Measurements from ENCODE around the gene HMGCS2. TPM values are rescaled to one million over a fixed set of nuclear protein-coding genes. Genes with fewer than 3 reads are reported as not detected.

Gene HMGCS2
- total RNA-seq, result not detected

DNA sequence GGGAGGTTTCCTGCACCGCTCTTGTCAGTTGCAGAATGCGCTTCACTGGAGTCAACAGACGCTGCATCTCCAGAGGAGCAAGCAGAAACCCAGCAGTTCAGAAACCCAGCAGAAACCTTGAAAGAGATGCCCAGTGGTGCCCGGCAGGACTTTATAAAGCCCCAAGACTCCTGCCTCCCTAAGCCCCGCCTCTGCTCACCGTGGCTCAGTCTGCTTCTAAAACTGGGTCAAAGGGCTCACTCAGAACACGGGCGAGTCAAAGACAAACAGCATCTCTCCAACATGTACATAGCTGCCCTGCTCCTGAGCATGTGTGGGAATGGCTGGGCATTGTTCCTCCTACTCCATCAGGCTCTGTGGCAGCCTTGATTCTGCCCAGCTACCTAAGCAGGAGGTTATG lies at the start of gene HMGCS2:
Gene HMGCS2, minus strand, starts transcription at position 128 of the 400 bp plus-strand sequence. Its CDS starts 61 bp downstream, at position 67.
- ChIA-PET POLR2A (no interaction called here), CTCF (interaction anchor here (1.0 to 1.5 kb wide), 2 partner anchors 24 to 40 kb away, joined by 4 to 5 read pairs; no protein-coding TSS in a partner anchor)
- Mint-ChIP-seq H3K9me3 (no peaks in the 10 kb centered on the region), H3K27me3 (peaks cover 13% of the 10 kb centered on the region), H3K36me3 (no peaks in the 10 kb centered on the region), H3K4me3 (no peak within 1 kb of the TSS), H3K27ac (no peak within 1 kb of the TSS), H3K4me1 (ENCODE audit: low read depth) (no peaks in the 10 kb centered on the region)
- intact Hi-C loops (cut with micrococcal nuclease), result no loop called here
- no peak for DNase-seq

DNA sequence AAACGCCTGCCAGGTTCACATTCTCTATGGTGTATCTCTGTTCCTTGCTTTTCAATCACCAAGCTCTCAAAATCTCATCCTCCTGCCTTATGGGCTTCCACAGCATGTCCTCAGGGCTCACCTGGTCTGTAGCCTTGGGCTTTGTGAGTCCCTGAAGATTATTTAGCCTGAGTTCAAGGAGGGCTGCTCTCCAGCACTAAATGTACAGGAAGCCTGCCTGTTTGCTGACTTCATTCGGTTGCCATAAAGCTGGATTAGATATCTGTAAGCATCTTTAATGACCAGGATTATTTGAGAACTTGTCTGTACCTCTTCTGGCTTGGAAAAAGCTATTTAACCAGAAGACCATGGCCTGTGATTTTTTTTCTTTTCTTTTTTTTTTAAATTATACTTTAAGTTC lies 49.5 kb upstream of the HMGCS2 start:
- intact Hi-C loops (cut with micrococcal nuclease), result no loop called here
- POLR2A ChIA-PET, result no interaction called here
- H3K27ac Mint-ChIP-seq, result no peak overlapping the region
- DNase-seq, result no peak
- no peaks in the 10 kb centered on the region for H3K4me1 Mint-ChIP-seq (ENCODE audit: low read depth)
- H3K36me3 Mint-ChIP-seq, result no peaks in the 10 kb centered on the region
- no peaks in the 10 kb centered on the region for H3K9me3 Mint-ChIP-seq
- no peak overlapping the region for H3K4me3 Mint-ChIP-seq
- H3K27me3 Mint-ChIP-seq, result peaks cover 5% of the 10 kb centered on the region
- CTCF ChIA-PET, result interaction anchor here (1.3 kb wide), 1 partner anchor 9 kb away, joined by 7 read pairs; no protein-coding TSS in a partner anchor

DNA sequence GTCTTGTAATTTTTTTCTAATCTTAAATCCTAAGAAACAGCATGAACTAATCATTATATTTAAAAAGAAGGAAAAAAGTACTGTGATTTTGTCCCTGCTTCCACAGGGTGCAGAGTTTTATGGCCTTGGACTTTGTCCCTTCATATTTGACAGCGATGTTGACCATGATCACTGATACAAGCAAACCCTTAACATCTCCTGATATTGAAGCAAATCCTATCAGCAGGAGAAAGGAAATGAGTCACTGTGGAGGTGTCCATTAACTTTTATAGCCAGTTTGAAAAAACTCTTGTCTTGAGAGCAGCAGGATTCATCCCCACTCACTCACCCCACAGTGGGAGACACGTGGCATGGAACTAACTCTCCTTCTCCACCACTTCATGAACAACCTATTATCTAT lies 47.7 kb upstream of the HMGCS2 start:
- no peaks in the 10 kb centered on the region for H3K36me3 Mint-ChIP-seq
- H3K27ac Mint-ChIP-seq, result no peak overlapping the region
- no peaks in the 10 kb centered on the region for H3K9me3 Mint-ChIP-seq
- H3K27me3 Mint-ChIP-seq, result peaks cover 2% of the 10 kb centered on the region
- intact Hi-C loops (cut with micrococcal nuclease), result no loop called here
- no peak for DNase-seq
- ChIA-PET CTCF (interaction anchor here (1.1 to 1.2 kb wide), 2 partner anchors 71 to 73 kb away, joined by 3 read pairs; no protein-coding TSS in a partner anchor), POLR2A (no interaction called here)
- no peaks in the 10 kb centered on the region for H3K4me1 Mint-ChIP-seq (ENCODE audit: low read depth)
- H3K4me3 Mint-ChIP-seq, result no peak overlapping the region

DNA sequence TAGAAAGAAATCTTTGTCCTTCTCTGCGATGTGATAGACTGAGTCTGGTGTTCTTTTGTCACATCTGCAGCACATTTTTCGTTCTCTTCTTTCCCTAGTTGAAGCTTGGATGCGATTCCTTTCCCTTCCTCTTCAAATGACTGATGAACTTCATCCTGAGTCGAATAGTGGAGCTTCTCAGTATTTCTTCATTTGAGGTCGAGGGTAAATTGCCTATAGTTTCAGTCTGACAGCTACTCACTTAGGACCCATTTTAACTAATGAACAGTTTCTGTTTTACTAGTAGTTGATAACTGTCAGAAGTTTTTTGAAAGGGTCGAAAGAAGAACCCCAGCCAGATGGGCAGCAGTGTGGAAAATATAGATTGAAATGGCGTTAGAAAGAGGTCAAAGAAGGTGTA lies 47.2 kb upstream of the HMGCS2 start:
- POLR2A ChIA-PET, result no interaction called here
- intact Hi-C loops (cut with micrococcal nuclease), result no loop called here
- no peaks in the 10 kb centered on the region for H3K36me3 Mint-ChIP-seq
- DNase-seq, result no peak
- peaks cover 2% of the 10 kb centered on the region for H3K27me3 Mint-ChIP-seq
- no peaks in the 10 kb centered on the region for H3K4me1 Mint-ChIP-seq (ENCODE audit: low read depth)
- H3K27ac Mint-ChIP-seq, result no peak overlapping the region
- H3K9me3 Mint-ChIP-seq, result no peaks in the 10 kb centered on the region
- H3K4me3 Mint-ChIP-seq, result no peak overlapping the region
- CTCF ChIA-PET, result interaction anchor here (0.6 to 1.1 kb wide), 2 partner anchors 12 to 71 kb away, joined by 3 to 4 read pairs; no protein-coding TSS in a partner anchor

DNA sequence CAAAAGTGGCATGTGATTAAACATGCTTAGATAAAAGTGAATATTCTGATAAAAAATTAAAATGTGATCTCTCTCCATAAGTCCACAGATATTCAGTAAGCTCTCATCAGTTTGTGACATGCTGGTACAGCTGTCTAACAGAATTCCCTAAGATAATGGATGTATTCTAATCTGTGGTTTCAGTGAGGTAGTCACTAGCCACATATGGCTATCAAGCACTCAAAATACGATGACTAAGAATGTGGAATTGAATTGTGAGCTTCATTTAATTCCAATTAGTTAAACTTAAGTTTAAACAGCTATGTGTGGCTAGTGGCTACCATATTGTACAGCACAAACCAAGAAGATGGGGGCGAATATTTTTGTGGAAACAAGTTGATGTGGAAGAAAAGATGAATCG lies 46.7 kb upstream of the HMGCS2 start:
- ChIA-PET POLR2A (no interaction called here), CTCF (interaction anchor here (0.6 to 1.1 kb wide), 2 partner anchors 12 to 72 kb away, joined by 3 to 4 read pairs; no protein-coding TSS in a partner anchor)
- Mint-ChIP-seq H3K4me3 (no peak overlapping the region), H3K4me1 (ENCODE audit: low read depth) (no peaks in the 10 kb centered on the region), H3K36me3 (no peaks in the 10 kb centered on the region), H3K27me3 (peaks cover 2% of the 10 kb centered on the region), H3K9me3 (no peaks in the 10 kb centered on the region), H3K27ac (no peak overlapping the region)
- DNase-seq, result no peak
- intact Hi-C loops (cut with micrococcal nuclease), result no loop called here

DNA sequence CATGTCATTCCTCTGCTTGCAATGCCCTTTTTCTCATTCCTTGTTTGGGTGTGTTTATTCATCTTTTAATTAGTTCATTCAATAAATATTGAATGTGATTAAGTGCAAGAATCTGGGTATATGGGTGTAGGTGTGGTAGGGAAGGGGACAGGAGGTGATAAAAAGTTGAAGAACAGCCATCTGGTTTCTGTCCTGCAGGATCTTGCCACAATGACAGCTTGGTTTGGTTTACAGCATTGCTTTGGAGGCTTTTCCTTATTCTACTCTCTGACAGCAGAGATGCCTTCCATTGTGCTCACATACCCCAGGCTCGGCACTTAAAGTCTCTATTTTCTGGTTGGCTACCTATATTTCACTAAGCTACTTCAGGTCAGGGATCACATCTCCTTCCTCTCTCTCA lies 45.6 kb upstream of the HMGCS2 start:
- H3K9me3 Mint-ChIP-seq, result no peaks in the 10 kb centered on the region
- DNase-seq, result no peak
- POLR2A ChIA-PET, result no interaction called here
- H3K4me3 Mint-ChIP-seq, result no peak overlapping the region
- H3K27me3 Mint-ChIP-seq, result peaks cover 2% of the 10 kb centered on the region
- no peaks in the 10 kb centered on the region for H3K36me3 Mint-ChIP-seq
- CTCF ChIA-PET, result no interaction called here
- intact Hi-C loops (cut with micrococcal nuclease), result no loop called here
- H3K4me1 Mint-ChIP-seq (ENCODE audit: low read depth), result peaks cover under 1% of the 10 kb centered on the region
- no peak overlapping the region for H3K27ac Mint-ChIP-seq

DNA sequence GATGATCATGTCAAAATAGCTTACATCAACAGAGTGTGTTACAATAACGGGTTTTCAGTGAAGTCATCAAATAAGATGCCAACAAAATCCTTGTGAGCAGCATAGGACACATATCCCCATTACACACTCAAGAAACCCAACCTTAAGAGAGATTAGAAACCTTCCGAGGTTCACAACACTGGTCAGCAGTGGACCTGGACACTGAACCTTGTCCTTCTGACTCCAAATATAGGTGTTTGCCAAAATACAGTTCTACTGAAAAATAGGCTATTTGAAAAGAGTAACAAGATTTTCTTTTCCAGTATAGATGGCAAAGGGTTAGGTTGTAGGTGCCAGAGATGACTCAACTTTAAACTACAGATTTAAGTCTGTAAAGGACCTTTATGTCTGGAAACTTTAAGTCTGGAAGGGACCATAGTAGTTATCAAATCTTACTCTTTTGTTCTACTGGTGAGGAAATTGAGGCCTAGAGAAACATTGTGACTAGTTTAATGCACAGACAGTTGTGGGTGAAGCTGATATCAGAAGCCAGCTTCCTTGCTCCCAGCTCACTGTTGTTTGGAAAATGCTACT lies 43.4 kb upstream of the HMGCS2 start:
- ChIA-PET CTCF (interaction anchor here (0.7 to 1.5 kb wide), 4 partner anchors 13 to 68 kb away, joined by 3 to 5 read pairs (median 3); no protein-coding TSS in a partner anchor), POLR2A (no interaction called here)
- peaks cover 4% of the 10 kb centered on the region for H3K4me1 Mint-ChIP-seq (ENCODE audit: low read depth)
- H3K4me3 Mint-ChIP-seq, result no peak overlapping the region
- no peak overlapping the region for H3K27ac Mint-ChIP-seq
- H3K27me3 Mint-ChIP-seq, result peaks cover 16% of the 10 kb centered on the region
- intact Hi-C loops (cut with micrococcal nuclease), result no loop called here
- H3K9me3 Mint-ChIP-seq, result no peaks in the 10 kb centered on the region
- DNase-seq, result no peak
- no peaks in the 10 kb centered on the region for H3K36me3 Mint-ChIP-seq

DNA sequence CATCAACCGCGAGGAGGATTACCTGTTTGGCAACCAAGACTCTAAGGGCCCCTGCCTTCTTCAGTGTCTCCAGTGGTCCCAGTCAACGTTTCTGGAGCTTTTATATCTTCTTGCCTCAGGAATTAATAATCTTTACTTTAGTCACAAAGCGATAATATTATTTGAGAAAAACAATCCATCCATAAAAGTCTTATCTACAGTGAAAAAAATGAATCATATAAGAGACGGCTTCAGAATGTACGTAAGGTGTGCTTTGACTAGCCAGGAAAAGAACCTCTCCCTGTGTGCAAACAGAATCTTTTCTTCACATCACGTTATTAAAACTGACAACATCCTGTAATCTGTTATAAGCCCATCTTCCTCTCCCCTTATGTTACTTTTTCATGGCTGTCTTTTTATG lies 42.7 kb upstream of the HMGCS2 start, which contains the start of gene REG4:
Gene REG4, minus strand, starts transcription at position 74 of the 400 bp plus-strand sequence. CDS start 2,691 bp downstream, outside the sequence.
- ChIA-PET POLR2A (no interaction called here), CTCF (interaction anchor here (1.0 to 1.5 kb wide), 2 partner anchors 15 to 67 kb away, joined by 3 to 5 read pairs; no protein-coding TSS in a partner anchor)
- Mint-ChIP-seq H3K4me3 (no peak within 1 kb of the TSS), H3K27me3 (peaks cover 16% of the 10 kb centered on the region), H3K36me3 (no peaks in the 10 kb centered on the region), H3K4me1 (ENCODE audit: low read depth) (peaks cover 4% of the 10 kb centered on the region), H3K9me3 (no peaks in the 10 kb centered on the region), H3K27ac (no peak within 1 kb of the TSS)
- DNase-seq, result no peak
- intact Hi-C loops (cut with micrococcal nuclease), result no loop called here

DNA sequence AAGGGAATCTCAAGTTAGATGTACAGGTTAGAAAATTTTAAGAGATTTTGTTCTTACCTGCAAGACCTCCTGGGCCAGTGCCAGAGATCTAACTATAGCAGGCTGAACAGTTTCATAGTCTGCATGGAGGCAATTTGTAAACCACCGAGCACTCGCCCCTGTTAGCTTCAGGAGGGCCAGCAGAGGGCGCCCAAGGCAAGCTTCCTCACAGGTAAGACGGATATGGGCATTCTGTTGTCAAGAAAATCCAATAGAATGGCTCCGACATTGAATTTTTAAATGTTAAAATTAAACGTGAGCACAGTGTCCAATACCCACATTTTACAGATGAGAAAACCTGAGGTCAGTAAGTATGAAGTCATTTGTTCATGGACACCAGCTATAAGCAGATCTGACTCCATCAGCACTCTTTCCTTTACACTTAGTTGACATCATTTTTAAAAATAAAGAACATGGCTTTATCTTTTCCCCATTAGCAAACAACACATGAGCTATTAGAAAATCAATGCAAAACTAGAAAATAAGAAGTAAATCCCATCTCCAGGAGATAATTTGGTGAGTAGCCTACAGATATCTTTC lies 40.4 kb upstream of the HMGCS2 start:
- peaks cover 16% of the 10 kb centered on the region for H3K27me3 Mint-ChIP-seq
- no peak overlapping the region for H3K4me3 Mint-ChIP-seq
- peak; percentile 78 for DNase-seq
- H3K4me1 Mint-ChIP-seq (ENCODE audit: low read depth), result peaks cover 4% of the 10 kb centered on the region
- POLR2A ChIA-PET, result no interaction called here
- CTCF ChIA-PET, result interaction anchor here (0.6 to 4.0 kb wide), 25 partner anchors 9 to 159 kb away, joined by 3 to 29 read pairs (median 5); partner anchors contain the start of gene HMGCS2
- intact Hi-C loops (cut with micrococcal nuclease), result no loop called here
- H3K9me3 Mint-ChIP-seq, result no peaks in the 10 kb centered on the region
- no peak overlapping the region for H3K27ac Mint-ChIP-seq
- H3K36me3 Mint-ChIP-seq, result no peaks in the 10 kb centered on the region

DNA sequence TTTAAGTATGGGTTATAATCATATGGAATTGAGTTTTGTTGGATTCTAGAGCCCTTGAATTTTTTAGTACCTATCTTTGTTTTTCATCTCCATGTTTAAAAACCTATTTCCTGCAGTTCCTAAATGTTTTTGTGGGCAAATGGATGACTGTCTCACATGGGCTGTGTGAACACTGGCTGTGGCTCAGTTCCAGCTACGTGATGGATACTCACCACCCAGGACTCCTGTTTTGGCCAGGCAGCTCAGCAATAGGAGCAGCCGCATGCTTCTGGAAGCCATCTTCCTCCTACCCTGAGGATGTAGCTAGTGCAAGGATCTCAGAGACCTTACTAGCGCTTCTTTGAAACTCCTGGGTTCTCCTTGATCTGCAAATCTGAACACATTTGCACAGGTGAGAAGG lies 39.8 kb upstream of the HMGCS2 start:
- H3K4me3 Mint-ChIP-seq, result no peak overlapping the region
- peaks cover 14% of the 10 kb centered on the region for H3K27me3 Mint-ChIP-seq
- DNase-seq, result no peak
- CTCF ChIA-PET, result interaction anchor here (0.6 to 4.0 kb wide), 22 partner anchors 10 to 159 kb away, joined by 3 to 29 read pairs (median 4); partner anchors contain the start of gene HMGCS2
- H3K27ac Mint-ChIP-seq, result no peak overlapping the region
- H3K4me1 Mint-ChIP-seq (ENCODE audit: low read depth), result peaks cover 4% of the 10 kb centered on the region
- H3K36me3 Mint-ChIP-seq, result no peaks in the 10 kb centered on the region
- POLR2A ChIA-PET, result no interaction called here
- no peaks in the 10 kb centered on the region for H3K9me3 Mint-ChIP-seq
- intact Hi-C loops (cut with micrococcal nuclease), result no loop called here

DNA sequence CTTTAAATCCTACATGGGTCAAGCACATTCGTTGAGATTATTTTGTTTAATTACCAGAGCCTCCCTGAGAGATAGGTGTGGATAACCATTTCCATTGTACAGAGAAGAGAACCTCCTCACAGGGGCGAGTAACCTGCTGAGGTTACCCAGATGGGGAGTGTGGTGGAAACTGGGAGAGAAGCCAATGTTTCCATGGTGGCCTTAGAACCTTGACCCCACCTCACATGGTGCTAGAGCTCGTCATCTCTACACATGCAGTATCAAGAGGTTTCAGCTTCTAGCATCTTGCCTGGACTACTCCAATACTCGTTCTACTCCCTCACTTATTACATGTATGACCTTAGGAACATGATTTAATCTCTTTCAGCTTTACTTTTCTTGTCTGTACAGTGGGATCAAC lies 37.8 kb upstream of the HMGCS2 start:
- ChIA-PET POLR2A (no interaction called here), CTCF (interaction anchor here (0.6 to 4.0 kb wide), 2 partner anchors 10 to 19 kb away, joined by 3 to 29 read pairs; no protein-coding TSS in a partner anchor)
- H3K27ac Mint-ChIP-seq, result no peak overlapping the region
- H3K4me3 Mint-ChIP-seq, result no peak overlapping the region
- H3K4me1 Mint-ChIP-seq (ENCODE audit: low read depth), result peaks cover 4% of the 10 kb centered on the region
- no peaks in the 10 kb centered on the region for H3K9me3 Mint-ChIP-seq
- H3K36me3 Mint-ChIP-seq, result no peaks in the 10 kb centered on the region
- peaks cover 14% of the 10 kb centered on the region for H3K27me3 Mint-ChIP-seq
- DNase-seq, result no peak
- intact Hi-C loops (cut with micrococcal nuclease), result no loop called here

DNA sequence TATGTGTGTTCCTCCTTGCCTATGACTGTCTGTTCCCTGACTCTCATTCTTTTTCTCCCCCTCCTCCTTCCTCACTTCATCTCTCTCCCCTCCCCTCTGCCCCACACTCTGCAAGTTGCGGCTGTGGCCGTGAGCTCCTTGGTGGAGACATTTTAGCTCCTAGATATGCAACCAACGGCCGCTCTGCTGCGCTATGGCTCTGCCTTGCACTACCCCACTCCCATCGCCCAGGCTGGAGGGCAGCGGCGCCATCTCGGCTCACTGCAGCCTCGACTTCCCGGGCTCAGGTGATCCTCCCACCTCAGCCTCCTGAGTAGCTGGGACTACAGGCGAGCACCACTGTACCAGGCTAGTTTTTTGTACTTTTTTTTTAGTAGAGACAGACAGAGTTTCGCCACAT lies 37.0 kb upstream of the HMGCS2 start:
- Mint-ChIP-seq H3K27me3 (peaks cover 14% of the 10 kb centered on the region), H3K4me3 (no peak overlapping the region), H3K9me3 (no peaks in the 10 kb centered on the region), H3K36me3 (no peaks in the 10 kb centered on the region), H3K4me1 (ENCODE audit: low read depth) (peaks cover 4% of the 10 kb centered on the region), H3K27ac (no peak overlapping the region)
- ChIA-PET POLR2A (no interaction called here), CTCF (no interaction called here)
- intact Hi-C loops (cut with micrococcal nuclease), result no loop called here
- no peak for DNase-seq
